A172 (cell line): Measurements from ENCODE around the gene RAB27A. TPM values are rescaled to one million over a fixed set of nuclear protein-coding genes. Genes with fewer than 3 reads are reported as not detected.

Experiments used
- DNase-seq: peaks from one replicate; pipeline ENCODE4 v3.0.0-alpha.2; 2015; ENCODE audit warnings: low spot score
- total RNA-seq: library from RNA; depleted of rRNA; stranded (reverse); fragments of >200 nt; shearing (Covaris generic); gene quantifications from 2 replicates; pipeline ENCODE4 v1.2.3, GENCODE V29; 2014

RAB27A gene
- total RNA-seq, 1 experiment from 2014 or later: 17.0 TPM

GRCh38 chr15:55226127-55226526 lies 63.5 kb downstream of the RAB27A start:
- DNase-seq: no peak

- no peak for DNase-seq
Observed at GRCh38 chr15:55224892-55225291, 64.7 kb downstream of the RAB27A start.

GRCh38 chr15:55222588-55222987 lies 67.0 kb downstream of the RAB27A start:
- no peak for DNase-seq

- DNase-seq: peak; percentile 47
Observed at GRCh38 chr15:55221090-55222011, 68.3 kb downstream of the RAB27A start.

GRCh38 chr15:55220606-55221005 lies 69.0 kb downstream of the RAB27A start:
- DNase-seq: no peak

DNA sequence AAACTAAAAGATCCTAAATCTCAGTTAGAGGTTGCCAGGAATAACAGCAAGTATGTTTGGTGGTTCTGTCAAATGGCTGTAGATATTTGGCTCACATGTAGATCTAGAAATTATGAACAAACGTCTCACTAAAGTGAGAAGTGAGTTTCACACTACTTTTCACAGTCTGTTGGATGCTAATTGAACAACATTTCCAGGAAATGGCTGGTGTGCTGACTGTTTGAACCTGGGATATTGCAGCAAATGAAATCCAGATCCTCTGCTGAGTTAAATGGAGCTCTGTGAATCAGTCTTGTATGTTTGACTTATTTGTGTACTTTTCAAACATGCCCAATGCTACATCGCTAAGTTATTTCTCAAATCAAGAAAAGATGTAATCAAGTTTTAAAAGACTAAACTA lies 71.6 kb downstream of the RAB27A start:
- no peak for DNase-seq

- no peak for DNase-seq
Observed at GRCh38 chr15:55204464-55204863, 85.1 kb downstream of the RAB27A start.

GRCh38 chr15:55202206-55202605 lies 87.4 kb downstream of the RAB27A start:
- DNase-seq: no peak

DNA sequence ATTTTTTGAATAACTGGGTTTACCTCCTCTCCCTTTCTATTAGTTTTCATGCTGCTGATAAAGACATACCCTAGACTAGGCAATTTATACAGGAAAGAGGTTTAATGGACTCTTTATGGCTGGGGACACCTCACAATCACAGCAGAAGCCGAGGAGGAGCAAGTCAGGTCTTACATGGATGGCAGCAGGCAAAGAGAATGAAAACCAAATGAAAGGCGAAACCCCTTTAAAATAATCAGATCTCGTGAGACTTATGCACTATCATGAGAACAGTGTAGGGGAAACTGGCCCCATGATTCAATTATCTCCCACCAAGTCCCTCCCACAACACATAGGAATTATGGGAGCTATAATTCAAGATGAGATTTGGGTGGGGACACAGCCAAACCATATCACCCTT lies 90.9 kb downstream of the RAB27A start:
- DNase-seq: no peak

- no peak for DNase-seq
Observed at GRCh38 chr15:55197719-55198118, 91.9 kb downstream of the RAB27A start.

GRCh38 chr15:55197362-55197705 lies 92.3 kb downstream of the RAB27A start:
- DNase-seq: no peak

- DNase-seq: peak; percentile 96
Observed at GRCh38 chr15:55196458-55197361, 92.9 kb downstream of the RAB27A start, which contains the start of gene RSL24D1. TSS of gene RSL24D1 (minus strand) at chr15:55196941. CDS start at chr15:55196890, 51 bp downstream.

GRCh38 chr15:55195996-55196395 lies 93.6 kb downstream of the RAB27A start:
- no peak for DNase-seq

- no peak for DNase-seq
Observed at GRCh38 chr15:55194256-55194655, 95.4 kb downstream of the RAB27A start.

- no peak for DNase-seq
Observed at GRCh38 chr15:55186331-55186730, 103.3 kb downstream of the RAB27A start.

GRCh38 chr15:55183679-55184078 lies 105.9 kb downstream of the RAB27A start:
- no peak for DNase-seq

GRCh38 chr15:55179141-55179540 lies 110.5 kb downstream of the RAB27A start:
- no peak for DNase-seq

DNA sequence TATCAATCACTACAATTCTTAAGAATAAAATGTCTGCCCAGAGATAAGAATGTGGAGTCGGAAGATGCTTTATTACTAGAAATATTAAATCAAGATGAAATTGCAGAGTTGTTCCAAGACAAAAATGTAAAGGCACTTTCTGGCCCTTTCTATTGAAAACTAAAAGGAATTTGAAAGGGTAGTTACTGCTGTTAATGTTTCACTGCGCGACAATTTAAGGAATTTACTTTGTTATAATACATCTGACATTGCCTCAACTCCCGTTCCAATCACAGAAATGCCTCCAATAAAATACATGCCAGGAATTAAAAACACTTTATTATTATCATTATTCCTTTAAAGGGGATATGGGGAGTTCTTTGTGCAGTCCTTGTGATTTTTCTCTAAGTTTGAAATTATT lies 119.3 kb downstream of the RAB27A start:
- no peak for DNase-seq

GRCh38 chr15:55168350-55168974 lies 121.2 kb downstream of the RAB27A start:
- DNase-seq: peak; percentile 81

DNA sequence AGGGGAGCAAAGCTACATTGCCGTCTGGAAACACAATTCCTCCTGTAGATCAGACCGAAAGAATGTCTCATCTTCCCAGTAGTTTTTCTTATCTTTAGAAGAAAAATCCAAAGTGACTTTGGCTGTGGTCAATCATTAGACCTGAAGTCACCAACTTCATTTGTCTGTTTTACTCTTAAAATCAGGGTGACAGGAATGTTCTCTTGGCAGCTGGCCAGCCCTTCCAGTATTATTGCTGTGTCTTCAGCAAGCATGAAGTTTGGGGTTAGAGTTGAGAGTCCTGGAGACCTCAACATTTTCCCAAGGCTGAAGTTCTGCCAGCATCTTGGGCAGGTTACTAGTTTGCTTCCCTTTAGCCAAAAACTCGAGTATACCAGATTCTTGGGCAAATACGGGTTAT lies 125.3 kb downstream of the RAB27A start:
- DNase-seq: no peak
